MM.1S (cell line): ENCODE data around the gene KMT5C.
A peak's percentile ranks its signal among the peaks of the same experiment; 100 is the strongest.

Experiments used
- CTCF ChIP-seq: fragments of 300-600 bp; sonication (generic); IDR thresholded peaks from 2 replicates; pipeline ENCODE4 v1.5.1; 2016; ENCODE audit warnings: antibody characterized with exemption, low read length, mixed read lengths
- EZH2 ChIP-seq: fragments of 300-600 bp; sonication (generic); optimal IDR thresholded peaks from 2 replicates; pipeline ENCODE3; 2017; ENCODE audit warnings: low read depth, mild to moderate bottlenecking, antibody characterized with exemption, low read length, mixed read lengths
- EZH2phosphoT487 ChIP-seq: fragments of 300-600 bp; sonication (generic); IDR thresholded peaks from 2 replicates; pipeline ENCODE4 v1.6.1; 2018; ENCODE audit warnings: antibody characterized with exemption, low read length

GRCh38 chr19:55340784-55341147, 1.1 kb downstream of the KMT5C start:
- TF ChIP-seq CTCF (peak; percentile 49), EZH2phosphoT487 (no peak), EZH2 (no peak)
